A673 (cell line): ENCODE data around the gene PID1.

Source experiments
- EZH2 ChIP-seq: fragments of 200-600 bp; sonication (generic); IDR thresholded peaks from 2 replicates; pipeline ENCODE4 v1.6.1; 2017; ENCODE audit warnings: borderline replicate concordance, low read depth, mild to moderate bottlenecking, mixed read lengths, antibody characterized with exemption, low read length; ENCODE audit not compliant: poor library complexity, severe bottlenecking
- TF ChIP-seq, protein P1 (sequence below): fragments of 300-800, 200-600 bp; sonication (generic); conservative IDR thresholded peaks from 2 replicates; pipeline ENCODE4 v1.5.1; 2017; ENCODE audit warnings: low read depth, mild to moderate bottlenecking, antibody characterized with exemption, low read length, moderate library complexity, mixed read lengths

DNA sequence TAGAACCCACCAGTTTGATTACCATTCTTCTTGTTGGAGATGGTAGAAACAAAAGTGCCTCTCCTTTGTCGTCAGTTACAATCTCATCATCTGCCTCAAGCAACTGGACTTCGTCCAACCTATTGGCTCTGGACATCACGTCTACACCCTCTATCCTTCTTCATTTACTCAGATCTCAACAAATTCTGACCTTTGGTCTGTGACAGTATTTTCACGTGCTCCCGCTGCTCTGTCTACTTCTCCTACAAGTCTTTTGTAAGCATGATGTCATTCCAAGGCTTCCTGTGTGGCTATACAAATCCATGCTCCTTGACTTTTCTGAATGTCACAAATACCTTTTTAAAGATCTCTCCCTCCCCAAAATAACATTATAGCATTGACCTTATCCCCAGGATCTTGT lies 43.0 kb upstream of the PID1 start:
- TF ChIP-seq, protein P1, sequence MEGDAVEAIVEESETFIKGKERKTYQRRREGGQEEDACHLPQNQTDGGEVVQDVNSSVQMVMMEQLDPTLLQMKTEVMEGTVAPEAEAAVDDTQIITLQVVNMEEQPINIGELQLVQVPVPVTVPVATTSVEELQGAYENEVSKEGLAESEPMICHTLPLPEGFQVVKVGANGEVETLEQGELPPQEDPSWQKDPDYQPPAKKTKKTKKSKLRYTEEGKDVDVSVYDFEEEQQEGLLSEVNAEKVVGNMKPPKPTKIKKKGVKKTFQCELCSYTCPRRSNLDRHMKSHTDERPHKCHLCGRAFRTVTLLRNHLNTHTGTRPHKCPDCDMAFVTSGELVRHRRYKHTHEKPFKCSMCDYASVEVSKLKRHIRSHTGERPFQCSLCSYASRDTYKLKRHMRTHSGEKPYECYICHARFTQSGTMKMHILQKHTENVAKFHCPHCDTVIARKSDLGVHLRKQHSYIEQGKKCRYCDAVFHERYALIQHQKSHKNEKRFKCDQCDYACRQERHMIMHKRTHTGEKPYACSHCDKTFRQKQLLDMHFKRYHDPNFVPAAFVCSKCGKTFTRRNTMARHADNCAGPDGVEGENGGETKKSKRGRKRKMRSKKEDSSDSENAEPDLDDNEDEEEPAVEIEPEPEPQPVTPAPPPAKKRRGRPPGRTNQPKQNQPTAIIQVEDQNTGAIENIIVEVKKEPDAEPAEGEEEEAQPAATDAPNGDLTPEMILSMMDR, result no peak
- TF ChIP-seq EZH2, result no peak
